Gastrocnemius medialis (tissue), 4 donors: ENCODE data around the gene STX1A. TPM values are rescaled to one million over a fixed set of nuclear protein-coding genes. Genes with fewer than 3 reads are reported as not detected.
"Not testable (repeated sequence)": the region's sequence is repeated elsewhere in the genome, so short reads cannot be mapped to it uniquely, and the experiment has no call there.

Experiments
- ATAC-seq, 2 donors: fragments of 150-250 bp; one replicate each; pipeline ENCODE4 v1.9.1; 2016
- DNase-seq, 2 donors: peaks; one replicate each; pipeline ENCODE4 v3.0.0-alpha.2; 2019
- H3K27ac ChIP-seq, 4 donors: fragments of 200-600 bp; sonication (generic); 1 replicate in 1 of 4; 2 replicates in 3 of 4; pipeline ENCODE4 v1.5.1; 2016 to 2018; ENCODE audit warnings: mild to moderate bottlenecking in 2 of 4, moderate library complexity in 1 of 4
- H3K27me3 ChIP-seq, 3 donors: fragments of 200-600 bp; sonication (generic) in 2 of 3; 1 replicate in 1 of 3; 2 replicates in 2 of 3; pipeline versions ENCODE4 v1.5.1 to v1.6.0; 2016 to 2019; ENCODE audit warnings: mild to moderate bottlenecking in 1 of 3, moderate library complexity in 1 of 3
- H3K36me3 ChIP-seq, 2 donors: fragments of 200-600 bp; sonication (generic) in 1 of 2; one replicate each; pipeline ENCODE4 v1.5.1; 2017 to 2018
- H3K4me1 ChIP-seq, 2 donors: fragments of 200-600 bp; sonication (generic) in 1 of 2; one replicate each; pipeline ENCODE4 v1.5.1; 2016 to 2017; ENCODE audit warnings: mild to moderate bottlenecking in 2 of 2
- H3K4me3 ChIP-seq, 4 donors: fragments of 200-600 bp; sonication (generic) in 3 of 4; 1 replicate in 1 of 4; 2 replicates in 3 of 4; pipeline ENCODE4 v1.5.1; 2016 to 2019; ENCODE audit warnings: mild to moderate bottlenecking in 2 of 4
- H3K9me3 ChIP-seq, 3 donors: fragments of 200-600 bp; sonication (generic) in 2 of 3; 1 replicate in 1 of 3; 2 replicates in 2 of 3; pipeline ENCODE4 v1.5.1; 2016 to 2019
- CTCF ChIP-seq, 5 experiments: fragments of 450-650 bp in 3 of 5; fragments of 200-600 bp in 2 of 5; sonication (generic) in 2 of 5; IDR thresholded peaks in 4 of 5; conservative IDR thresholded peaks in 1 of 5; 1 replicate in 4 of 5; 2 replicates in 1 of 5; pipeline ENCODE4 v1.5.1; 2016 to 2019; ENCODE audit warnings: antibody characterized with exemption in 5 of 5, mild to moderate bottlenecking in 3 of 5, moderate library complexity in 3 of 5
- POLR2A ChIP-seq, 2 donors: fragments of 450-650 bp; IDR thresholded peaks; one replicate each; pipeline ENCODE4 v1.6.1; 2017; ENCODE audit warnings: antibody characterized with exemption in 2 of 2, mild to moderate bottlenecking in 2 of 2, moderate library complexity in 2 of 2
- in situ Hi-C, 4 donors: fragments of 200-750 bp; cut with MboI; loops; one replicate each; pipeline versions ENCODE4 v1.15.0 to v1.8.0; 2017; ENCODE audit warnings: low sequenced_read_pairs in 4 of 4
- intact Hi-C: fragments of 100-400 bp; cut with DNase I; formaldehyde crosslinking; loops from one replicate; pipeline ENCODE4 v1.15.1; 2023; ENCODE audit warnings: low total_unique reads
- total RNA-seq, 4 donors: library from RNA; depleted of rRNA; stranded (reverse); fragments of >200 nt; gene quantifications; one replicate each; pipeline versions ENCODE4 v1.1.0 to v1.2.3, GENCODE V29; 2016

Gene STX1A
- total RNA-seq, 4 donors from 2014 or later: 0.83 to 8.1 (median 3.2) TPM

DNA sequence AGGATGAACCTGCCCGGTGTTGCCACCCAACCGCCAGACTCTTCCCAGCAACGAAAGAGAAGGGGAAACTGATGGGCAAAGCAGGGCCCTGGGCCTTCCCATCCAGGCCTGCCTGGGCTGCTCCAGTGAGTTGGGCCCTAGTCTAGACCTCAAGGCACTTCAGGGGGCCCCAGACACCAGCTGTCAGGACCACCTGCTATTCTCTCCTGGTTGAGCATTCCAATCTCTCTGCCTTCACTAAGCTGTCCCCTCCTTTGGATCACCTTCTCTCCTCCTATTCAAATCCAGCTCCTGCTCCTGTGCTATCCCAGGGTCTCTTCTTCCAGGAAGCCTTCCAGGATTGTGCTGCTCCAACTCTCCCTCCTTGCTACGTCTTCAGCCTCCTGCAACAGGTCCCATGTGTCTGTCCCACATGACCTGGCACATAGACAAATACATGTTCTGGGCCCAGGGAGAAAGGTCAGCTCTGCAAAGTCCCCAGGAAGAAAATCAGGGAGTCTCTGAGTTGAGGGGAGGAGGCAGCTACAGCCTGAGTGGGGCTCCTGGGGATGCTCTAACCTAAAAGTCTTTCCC, 3.1 kb downstream of the STX1A start:
- no peak for DNase-seq
- in situ Hi-C loops: loop anchor here in 1 of 4 donors (10.0 kb wide), 1 partner anchor 102 kb away; no protein-coding TSS in a partner anchor
- H3K4me1 ChIP-seq: peaks cover 7 to 25% of the 10 kb centered on the region in 2 donors

GRCh38 chr7:73715648-73716317, 3.7 kb downstream of the STX1A start:
- Histone ChIP-seq H3K36me3 (no peaks in the 10 kb centered on the region), H3K27ac (no peak overlapping the region), H3K27me3 (no peaks in the 10 kb centered on the region), H3K4me3 (no peak overlapping the region), H3K9me3 (no peaks in the 10 kb centered on the region), H3K4me1 (peaks cover 7 to 21% of the 10 kb centered on the region in 2 donors)
- no peak for TF ChIP-seq CTCF (IDR thresholded peaks at IDR 0.05 in 4 of 5, conservative IDR thresholded peaks at IDR 0.05 in 1 of 5)
- TF ChIP-seq POLR2A (IDR thresholded peaks at IDR 0.05): no peak
- intact Hi-C loops (loop anchor here (5.0 kb wide), 1 partner anchor 33 kb away; the partner anchor contains the start of genes BUD23 and DNAJC30), in situ Hi-C loops (loop anchor here in 1 of 4 donors (10.0 kb wide), 1 partner anchor 101 kb away; no protein-coding TSS in a partner anchor)
- no peak for DNase-seq
- no peak for ATAC-seq

More for the DNA sequence above, 3.1 kb downstream of the STX1A start:
- Histone ChIP-seq H3K36me3 (no peaks in the 10 kb centered on the region), H3K27ac (no peak overlapping the region), H3K9me3 (no peaks in the 10 kb centered on the region), H3K27me3 (no peaks in the 10 kb centered on the region), H3K4me3 (no peak overlapping the region)
- no peak for ATAC-seq
- TF ChIP-seq CTCF (IDR thresholded peaks at IDR 0.05 in 4 of 5, conservative IDR thresholded peaks at IDR 0.05 in 1 of 5): no peak
- no peak for TF ChIP-seq POLR2A (IDR thresholded peaks at IDR 0.05)
- intact Hi-C loops: loop anchor here (5.0 kb wide), 1 partner anchor 34 kb away; the partner anchor contains the start of genes BUD23 and DNAJC30

GRCh38 chr7:73713319-73713718, 6.2 kb downstream of the STX1A start:
- H3K27ac ChIP-seq, H3K9me3 ChIP-seq, H3K36me3 ChIP-seq, H3K4me3 ChIP-seq, intact Hi-C loops, DNase-seq, H3K4me1 ChIP-seq, H3K27me3 ChIP-seq, ATAC-seq: not testable (repeated sequence)
- in situ Hi-C loops: loop anchor here in 1 of 4 donors (10.0 kb wide), 1 partner anchor 99 kb away; no protein-coding TSS in a partner anchor

- DNase-seq: no peak
- H3K9me3 ChIP-seq: no peaks in the 10 kb centered on the region
- H3K36me3 ChIP-seq: no peaks in the 10 kb centered on the region
- no peaks in the 10 kb centered on the region for H3K27me3 ChIP-seq
- intact Hi-C loops: no loop called here
- no peak overlapping the region for H3K27ac ChIP-seq
- H3K4me3 ChIP-seq: no peak overlapping the region
- in situ Hi-C loops: loop anchor here in 1 of 4 donors (10.0 kb wide), 1 partner anchor 98 kb away; no protein-coding TSS in a partner anchor
- peaks cover 0 to under 1% of the 10 kb centered on the region in 2 donors for H3K4me1 ChIP-seq
- TF ChIP-seq CTCF (IDR thresholded peaks at IDR 0.05 in 4 of 5, conservative IDR thresholded peaks at IDR 0.05 in 1 of 5): no peak
- no peak for TF ChIP-seq POLR2A (IDR thresholded peaks at IDR 0.05)
- no peak for ATAC-seq
These were observed 6.7 kb downstream of the STX1A start for GRCh38 chr7:73712773-73713172.

DNA sequence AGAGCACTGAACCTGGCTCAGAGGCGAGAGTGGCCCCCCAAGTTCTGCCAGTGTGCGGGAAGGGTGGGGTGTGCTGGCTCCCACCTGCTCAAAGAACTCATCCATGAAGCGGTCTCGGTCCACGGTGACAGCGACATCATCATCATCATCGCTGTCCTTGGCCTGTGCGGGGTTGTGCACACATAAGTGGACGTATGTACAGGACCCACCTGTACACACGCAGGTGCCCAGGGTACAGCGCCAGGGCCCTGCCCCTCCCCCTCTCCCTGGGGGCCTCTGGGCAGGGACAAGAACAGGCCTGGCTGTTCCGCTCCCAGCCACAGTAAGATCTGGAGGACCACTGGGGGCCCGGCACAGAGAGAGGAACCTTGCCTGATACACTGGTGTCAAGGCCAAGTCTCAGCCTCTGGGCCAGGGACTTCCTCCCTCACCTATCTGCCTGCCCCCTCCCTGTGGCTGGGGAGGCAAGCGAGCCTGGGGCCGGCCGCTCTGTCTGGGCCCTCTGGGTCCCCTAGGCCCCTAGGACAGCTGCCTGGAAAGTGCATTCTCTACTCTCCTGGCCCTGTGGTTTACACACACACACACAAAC, 10.4 kb downstream of the STX1A start:
- DNase-seq: no peak
- in situ Hi-C loops: no loop called here
- intact Hi-C loops: no loop called here

More for the DNA sequence above, 10.4 kb downstream of the STX1A start:
- H3K4me3 ChIP-seq: no peak overlapping the region
- no peak for TF ChIP-seq CTCF (IDR thresholded peaks at IDR 0.05 in 4 of 5, conservative IDR thresholded peaks at IDR 0.05 in 1 of 5)
- TF ChIP-seq POLR2A (IDR thresholded peaks at IDR 0.05): no peak
- no peaks in the 10 kb centered on the region for H3K27me3 ChIP-seq
- no peaks in the 10 kb centered on the region for H3K4me1 ChIP-seq
- H3K27ac ChIP-seq: no peak overlapping the region
- no peaks in the 10 kb centered on the region for H3K9me3 ChIP-seq
- ATAC-seq: no peak
- no peaks in the 10 kb centered on the region for H3K36me3 ChIP-seq
